ENCODE results near the gene PHF1.
A peak's percentile ranks its signal among the peaks of the same experiment; 100 is the strongest.

PHF1 gene

GRCh38 chr6:33431880-33432541 is 21.2 kb downstream of the PHF1 start:
- DNase-seq (ENCODE audit: low spot score), result no peak

- no peak for DNase-seq (ENCODE audit: low spot score)
Measured at GRCh38 chr6:33432546-33432945, 21.7 kb downstream of the PHF1 start.

GRCh38 chr6:33433001-33433543 is 22.3 kb downstream of the PHF1 start:
- no peak for DNase-seq (ENCODE audit: low spot score)

DNA sequence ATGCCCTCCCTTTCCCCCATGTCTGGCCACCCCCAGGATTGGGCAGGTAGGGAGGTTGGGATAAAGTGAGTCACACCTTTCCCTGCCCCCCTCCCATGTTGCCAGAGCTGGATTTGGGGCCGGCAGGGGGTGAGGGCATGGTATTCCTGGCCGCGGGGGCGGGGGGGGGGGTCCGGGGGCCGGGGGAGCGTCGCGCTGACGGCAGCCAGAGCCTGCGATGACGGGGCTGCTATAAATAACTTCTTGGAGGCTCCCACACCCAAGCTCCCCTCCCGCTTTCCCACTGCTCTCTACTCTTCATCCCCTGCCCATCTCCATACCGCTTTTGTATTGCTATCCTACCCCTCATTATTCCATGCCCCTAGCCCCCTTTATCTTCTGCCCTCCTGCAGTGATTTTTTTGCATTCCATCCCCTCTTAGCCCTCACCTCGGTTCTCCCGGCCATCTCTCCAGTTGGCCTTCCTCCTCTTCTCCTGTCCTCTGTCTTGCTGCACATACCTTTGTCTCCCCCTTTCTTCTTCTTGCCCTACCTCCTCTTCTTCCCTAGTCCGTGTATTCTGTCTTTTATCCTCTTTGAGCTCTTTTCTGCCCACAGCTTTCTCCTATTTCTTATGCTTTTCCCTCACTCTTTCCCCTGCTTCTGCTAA is 22.9 kb downstream of the PHF1 start:
- DNase-seq (ENCODE audit: low spot score), result no peak

DNA sequence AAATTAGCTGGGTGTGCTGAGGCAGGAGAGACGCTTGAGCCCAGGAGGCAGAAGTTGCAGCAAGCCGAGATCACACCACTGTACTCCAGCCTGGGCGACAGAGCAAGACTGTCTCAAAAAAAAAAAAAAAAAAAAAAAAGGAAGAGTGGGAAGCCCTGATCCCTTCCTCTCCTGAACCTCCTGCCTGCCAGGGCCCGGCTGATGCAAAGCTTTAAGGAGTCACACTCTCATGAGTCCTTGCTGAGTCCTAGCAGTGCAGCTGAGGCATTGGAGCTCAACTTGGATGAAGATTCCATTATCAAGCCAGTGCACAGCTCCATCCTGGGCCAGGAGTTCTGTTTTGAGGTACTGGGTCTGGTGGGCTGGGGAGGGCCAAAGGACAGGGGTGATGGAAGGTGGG is 24.1 kb downstream of the PHF1 start:
- no peak for DNase-seq (ENCODE audit: low spot score)

GRCh38 chr6:33437666-33438065 is 26.9 kb downstream of the PHF1 start:
- no peak for DNase-seq (ENCODE audit: low spot score)

GRCh38 chr6:33438978-33439594 is 28.3 kb downstream of the PHF1 start:
- DNase-seq (ENCODE audit: low spot score), result no peak

- DNase-seq (ENCODE audit: low spot score), result no peak
Measured at GRCh38 chr6:33439956-33440648, 29.3 kb downstream of the PHF1 start.

GRCh38 chr6:33440649-33441309 is 30.0 kb downstream of the PHF1 start:
- no peak for DNase-seq (ENCODE audit: low spot score)

DNA sequence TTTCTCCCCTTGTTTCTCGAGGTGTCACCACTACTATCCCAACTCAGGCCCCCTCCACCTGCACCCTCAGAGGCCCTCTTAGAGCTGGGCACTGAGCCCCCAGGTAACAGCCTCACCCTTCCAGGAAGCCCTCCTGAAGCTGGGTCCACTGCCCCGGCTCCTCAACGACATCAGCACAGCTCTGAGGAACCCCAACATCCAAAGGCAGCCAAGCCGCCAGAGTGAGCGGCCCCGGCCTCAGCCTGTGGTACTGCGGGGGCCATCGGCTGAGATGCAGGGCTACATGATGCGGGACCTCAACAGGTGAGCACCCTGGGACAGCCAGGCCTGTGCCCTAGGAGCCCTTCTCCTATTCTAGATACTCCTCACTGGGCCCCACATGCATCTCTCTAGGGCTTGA is 30.6 kb downstream of the PHF1 start:
- no peak for DNase-seq (ENCODE audit: low spot score)

GRCh38 chr6:33442283-33442682 is 31.5 kb downstream of the PHF1 start:
- no peak for DNase-seq (ENCODE audit: low spot score)

GRCh38 chr6:33443025-33443424 is 32.2 kb downstream of the PHF1 start:
- DNase-seq (ENCODE audit: low spot score), result no peak

- DNase-seq (ENCODE audit: low spot score), result no peak
Measured at GRCh38 chr6:33443619-33444504, 33.0 kb downstream of the PHF1 start.

GRCh38 chr6:33445119-33445603 is 34.3 kb downstream of the PHF1 start:
- no peak for DNase-seq (ENCODE audit: low spot score)

DNA sequence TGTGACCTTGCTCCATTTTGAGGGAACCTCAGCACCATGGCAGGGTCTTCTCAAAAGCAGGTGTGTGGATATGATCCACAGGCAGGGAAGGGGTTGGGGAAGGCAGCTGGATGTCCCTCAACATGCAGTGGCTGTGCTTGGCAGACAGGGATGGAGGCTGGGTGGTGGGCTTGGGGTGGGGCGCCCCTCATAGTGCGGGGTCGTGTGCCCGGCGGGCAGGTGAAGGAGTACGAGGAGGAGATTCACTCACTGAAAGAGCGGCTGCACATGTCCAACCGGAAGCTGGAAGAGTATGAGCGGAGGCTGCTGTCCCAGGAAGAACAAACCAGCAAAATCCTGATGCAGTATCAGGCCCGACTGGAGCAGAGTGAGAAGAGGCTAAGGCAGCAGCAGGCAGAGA is 35.5 kb downstream of the PHF1 start:
- DNase-seq (ENCODE audit: low spot score), result no peak

DNA sequence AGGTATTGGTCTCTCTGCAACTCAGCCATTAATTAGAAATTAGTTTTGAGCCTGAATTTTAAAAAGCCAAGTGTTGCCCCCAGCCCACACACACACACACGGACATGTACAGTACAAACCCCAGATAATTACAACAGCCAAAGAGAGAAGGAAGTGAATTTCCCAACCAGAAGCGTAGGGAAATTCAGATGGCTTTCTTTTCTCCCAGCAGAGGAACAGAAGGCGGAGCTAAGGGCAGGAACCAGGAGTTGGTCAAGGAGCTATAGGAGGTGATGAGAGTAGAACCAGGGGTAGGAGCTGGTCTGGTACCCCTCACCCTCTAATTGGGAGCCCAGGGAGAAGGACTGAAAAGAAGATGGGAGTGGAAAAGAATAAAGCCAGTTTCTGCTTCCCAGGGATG is 39.6 kb downstream of the PHF1 start:
- DNase-seq (ENCODE audit: low spot score), result no peak

GRCh38 chr6:33451606-33452005 is 40.8 kb downstream of the PHF1 start:
- DNase-seq (ENCODE audit: low spot score), result no peak

- DNase-seq (ENCODE audit: low spot score), result no peak
Measured at GRCh38 chr6:33452496-33452895, 41.7 kb downstream of the PHF1 start.

DNA sequence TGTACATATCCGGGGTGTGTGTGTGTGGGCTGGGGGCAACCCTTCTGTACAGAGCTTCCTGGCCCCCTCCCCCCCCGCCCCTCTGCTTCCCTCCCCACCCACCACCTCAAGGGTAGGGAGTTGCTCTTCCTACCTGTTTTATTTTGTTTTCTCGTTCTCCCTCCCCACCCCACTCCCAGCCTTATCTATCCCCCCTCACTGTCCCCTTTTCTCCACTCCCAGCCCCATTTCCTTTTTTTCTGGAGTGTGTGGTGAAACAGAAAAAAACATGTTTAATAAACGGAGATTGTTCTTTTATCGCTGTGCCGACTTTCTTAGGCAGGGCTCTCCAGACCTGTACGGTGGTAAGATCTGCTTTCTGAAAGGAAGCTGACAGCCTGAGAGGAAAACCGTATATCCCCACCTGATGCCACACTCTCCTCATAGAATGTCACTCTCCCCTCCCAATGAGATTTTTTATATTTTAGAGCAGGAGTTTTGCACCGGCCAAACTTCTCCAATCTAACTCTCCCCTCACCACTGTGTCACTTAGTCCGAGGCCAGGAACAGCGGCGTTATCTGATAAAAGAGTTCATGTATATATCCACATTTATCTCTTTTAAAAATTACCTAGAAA is 42.7 kb downstream of the PHF1 start:
- DNase-seq (ENCODE audit: low spot score), result peak; percentile 35
